HepG2 (cell line): ENCODE data around the gene IFIT2. TPM values are rescaled to one million over a fixed set of nuclear protein-coding genes. Genes with fewer than 3 reads are reported as not detected.
"Not testable (repeated sequence)": the region's sequence is repeated elsewhere in the genome, so short reads cannot be mapped to it uniquely, and the experiment has no call there.

ENCODE experiments used
- ATAC-seq: fragments of 200-7000 bp; cut with Tn5 transposase; 3 replicates; pipeline ENCODE4 v1.9.1; 2020; ENCODE audit warnings: mild to moderate bottlenecking, moderate library complexity
- BruUV-seq: library from RNA; stranded (reverse); fragments of 400-500 nt; replicated peaks from 2 replicates; lab custom pipeline; 2021; lab: Mats Ljungman, UMichigan
- CTCF ChIA-PET: fragments of 300-600 bp; formaldehyde crosslinking; extraction: SDS; loops from one replicate; lab custom pipeline; 2021; ENCODE audit warnings: low total read pairs, inconsistent platforms, low intra/inter-chr PET ratio; lab: Yijun Ruan, JAX
- POLR2A ChIA-PET: fragments of 350-600 bp; sonication (Branson Sonifier 250); formaldehyde crosslinking; loops from one replicate; lab custom pipeline; 2020; ENCODE audit warnings: antibody characterized with exemption, inconsistent platforms; lab: Yijun Ruan, JAX
- DNase-seq: peaks from one replicate; pipeline ENCODE4 v3.0.0-alpha.2; 2015; ENCODE audit warnings: low spot score
- FAIRE-seq: peaks from 3 replicates; lab custom pipeline; 2011; peaks lifted over from hg19 to GRCh38; lab: Jason Lieb, UNC
- H2AFZ ChIP-seq: one replicate; pipeline ENCODE4 v1.6.1; 2011; ENCODE audit warnings: low read length, inconsistent platforms
- H3K27ac ChIP-seq: fragments of 300-600 bp; 3 replicates; pipeline ENCODE4 v1.8.0; 2011; ENCODE audit warnings: mixed run types, mild to moderate bottlenecking, mixed read lengths, low read length, inconsistent platforms; ENCODE audit not compliant: insufficient read depth; ENCODE audit errors: extremely low read length
- H3K27me3 ChIP-seq, 2 experiments: fragments of 200-600 bp in 1 of 2; 2 replicates in 1 of 2; 3 replicates in 1 of 2; pipeline versions ENCODE4 v1.6.0 to v1.8.0; 2011; ENCODE audit warnings: low read length in 2 of 2, mild to moderate bottlenecking in 2 of 2, moderate library complexity in 2 of 2, inconsistent platforms in 1 of 2; ENCODE audit not compliant: insufficient read depth in 2 of 2, control insufficient read depth in 1 of 2
- H3K36me3 ChIP-seq, 2 experiments: fragments of 200-600 bp in 1 of 2; replicated peaks in 1 of 2; 2 replicates in 1 of 2; 3 replicates in 1 of 2; pipeline versions ENCODE4 v1.5.1 to v1.8.0; 2011; ENCODE audit warnings: low read length in 2 of 2, inconsistent platforms in 1 of 2; ENCODE audit not compliant: insufficient read depth in 2 of 2, control insufficient read depth in 1 of 2
- H3K4me1 ChIP-seq: 2 replicates; pipeline ENCODE4 v1.5.1; 2012; ENCODE audit warnings: low read length, inconsistent platforms; ENCODE audit not compliant: insufficient read depth
- H3K4me2 ChIP-seq: 2 replicates; pipeline ENCODE4 v1.6.0; 2011; ENCODE audit warnings: low read depth, low read length, inconsistent platforms
- H3K4me3 ChIP-seq, 3 experiments: fragments of 200-600 bp in 1 of 3; sonication (generic), shearing (Covaris generic) in 1 of 3; replicated peaks in 1 of 3; 2 replicates each; pipeline ENCODE4 v1.5.1; 2011 to 2016; ENCODE audit warnings: low read length in 3 of 3, inconsistent platforms in 2 of 3, low read depth in 2 of 3, mild to moderate bottlenecking in 2 of 3, control low read depth in 1 of 3, mixed read lengths in 1 of 3; ENCODE audit not compliant: insufficient read depth in 1 of 3
- H3K79me2 ChIP-seq: one replicate; pipeline ENCODE4 v1.6.1; 2011; ENCODE audit warnings: low read length, inconsistent platforms; ENCODE audit not compliant: insufficient read depth
- H3K9ac ChIP-seq: 2 replicates; pipeline ENCODE4 v1.6.0; 2011; ENCODE audit warnings: mild to moderate bottlenecking, low read depth, low read length, inconsistent platforms; ENCODE audit not compliant: insufficient read depth
- H3K9me3 ChIP-seq: 2 replicates; pipeline ENCODE4 v1.5.1; 2012; ENCODE audit warnings: mild to moderate bottlenecking, low read length
- H4K20me1 ChIP-seq: 2 replicates; pipeline ENCODE4 v1.6.0; 2011; ENCODE audit warnings: inconsistent platforms, mild to moderate bottlenecking, low read length, moderate library complexity; ENCODE audit not compliant: insufficient read depth
- ZFP82 ChIP-seq: sonication (generic); formaldehyde crosslinking; IDR thresholded peaks from 2 replicates; pipeline ENCODE4 v1.5.1; 2020; ENCODE audit warnings: mild to moderate bottlenecking, missing genetic modification reagents, borderline replicate concordance
- ZNF121 ChIP-seq: sonication (generic); formaldehyde crosslinking; IDR thresholded peaks from 2 replicates; pipeline ENCODE4 v1.5.0; 2020; ENCODE audit warnings: mild to moderate bottlenecking, missing genetic modification reagents
- ZNF747 ChIP-seq: sonication (generic); formaldehyde crosslinking; IDR thresholded peaks from 2 replicates; pipeline ENCODE4 v1.8.1; 2023; ENCODE audit warnings: missing genetic modification reagents, mild to moderate bottlenecking, borderline replicate concordance
- WGBS: methylation state at CpG from one replicate; pipeline ENCODE4 v1.1.6; 2017; ENCODE audit warnings: low lambda C conversion rate; 5-methylcytosine and 5-hydroxymethylcytosine counted together
- in situ Hi-C: cut with HindIII; loops from 2 replicates; pipeline ENCODE4 v1.10.0; 2017; ENCODE audit warnings: low pct_unique_long_range_greater_than_20kb; ENCODE audit not compliant: extremely low pct_ligation_motif_present
- intact Hi-C: fragments of 100-400 bp; cut with micrococcal nuclease; formaldehyde crosslinking; loops from one replicate; pipeline ENCODE4 v1.10.0; 2022; ENCODE audit not compliant: unreplicated experiment
- polyA plus RNA-seq, 8 experiments: library from polyadenylated mRNA; depleted of rRNA in 3 of 8; stranded (reverse) in 7 of 8; unstranded in 1 of 8; fragments of >200 nt; fragmentation: Illumina TruSeq in 4 of 8; extraction: Trizol in 4 of 8; gene quantifications; 2 replicates each; pipeline versions ENCODE4 v1.2.1 to v1.2.3, GENCODE V29; 2011 to 2016; ENCODE audit warnings: low read depth in 4 of 8, missing spikeins in 1 of 8, mixed read lengths in 1 of 8; ENCODE audit not compliant: insufficient read depth in 1 of 8
- total RNA-seq, 5 experiments: library from RNA; depleted of rRNA; stranded (reverse); fragments of >200 nt; fragmentation: Illumina TruSeq; extraction: Trizol; gene quantifications; 2 replicates each; pipeline ENCODE4 v1.2.3, GENCODE V29; 2016; ENCODE audit warnings: low read depth in 1 of 5
- TF ChIP-seq, protein P1 (sequence below): sonication (generic); formaldehyde crosslinking; IDR thresholded peaks from 2 replicates; pipeline ENCODE4 v1.8.1; 2023; ENCODE audit warnings: mild to moderate bottlenecking, inconsistent platforms, moderate library complexity, missing genetic modification reagents, borderline replicate concordance
- TF ChIP-seq, protein P2 (sequence below): sonication (generic); formaldehyde crosslinking; IDR thresholded peaks from 2 replicates; pipeline ENCODE4 v1.5.1; 2020; ENCODE audit warnings: mild to moderate bottlenecking, missing genetic modification reagents, moderate library complexity

IFIT2 gene
- total and polyA plus RNA-seq, 2 of the 13 experiments (the other 11 are each of a cell fraction or from before 2014, with no cell fraction given): 0.04 to 0.15 TPM

GRCh38 chr10:89331487-89332122, 29.8 kb downstream of the IFIT2 start:
- H3K79me2 ChIP-seq, CTCF ChIA-PET, FAIRE-seq, BruUV-seq, H4K20me1 ChIP-seq, H3K9me3 ChIP-seq, H2AFZ ChIP-seq, ATAC-seq, intact Hi-C loops, DNase-seq, in situ Hi-C loops, H3K27me3 ChIP-seq, H3K36me3 ChIP-seq: not testable (repeated sequence)
- Histone ChIP-seq H3K27ac (peak overlapping the region; percentile 58), H3K4me1 (peaks cover 59% of the 10 kb centered on the region), H3K9ac (peak overlapping the region; percentile 45), H3K4me2 (peak overlapping the region; percentile 69), H3K4me3 (peak overlapping the region in 2 of 3 experiments; percentile 42 to 55; a peak in 3 of 6 replicates)
- POLR2A ChIA-PET: interaction anchor here (1.2 to 1.7 kb wide), 4 partner anchors 15 to 315 kb away, joined by 3 to 8 read pairs (median 4); no protein-coding TSS in a partner anchor
- TF ChIP-seq, protein P1, sequence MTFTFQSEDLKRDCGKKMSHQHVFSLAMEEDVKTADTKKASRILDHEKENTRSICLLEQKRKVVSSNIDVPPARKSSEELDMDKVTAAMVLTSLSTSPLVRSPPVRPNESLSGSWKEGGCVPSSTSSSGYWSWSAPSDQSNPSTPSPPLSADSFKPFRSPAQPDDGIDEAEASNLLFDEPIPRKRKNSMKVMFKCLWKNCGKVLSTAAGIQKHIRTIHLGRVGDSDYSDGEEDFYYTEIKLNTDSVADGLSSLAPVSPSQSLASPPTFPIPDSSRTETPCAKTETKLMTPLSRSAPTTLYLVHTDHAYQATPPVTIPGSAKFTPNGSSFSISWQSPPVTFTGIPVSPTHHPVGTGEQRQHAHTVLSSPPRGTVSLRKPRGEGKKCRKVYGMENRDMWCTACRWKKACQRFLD (CRISPR knock-in tag): 0 out of 2 replicates have a peak, but pooled peaks have one; percentile 72
- TF ChIP-seq, protein P2, sequence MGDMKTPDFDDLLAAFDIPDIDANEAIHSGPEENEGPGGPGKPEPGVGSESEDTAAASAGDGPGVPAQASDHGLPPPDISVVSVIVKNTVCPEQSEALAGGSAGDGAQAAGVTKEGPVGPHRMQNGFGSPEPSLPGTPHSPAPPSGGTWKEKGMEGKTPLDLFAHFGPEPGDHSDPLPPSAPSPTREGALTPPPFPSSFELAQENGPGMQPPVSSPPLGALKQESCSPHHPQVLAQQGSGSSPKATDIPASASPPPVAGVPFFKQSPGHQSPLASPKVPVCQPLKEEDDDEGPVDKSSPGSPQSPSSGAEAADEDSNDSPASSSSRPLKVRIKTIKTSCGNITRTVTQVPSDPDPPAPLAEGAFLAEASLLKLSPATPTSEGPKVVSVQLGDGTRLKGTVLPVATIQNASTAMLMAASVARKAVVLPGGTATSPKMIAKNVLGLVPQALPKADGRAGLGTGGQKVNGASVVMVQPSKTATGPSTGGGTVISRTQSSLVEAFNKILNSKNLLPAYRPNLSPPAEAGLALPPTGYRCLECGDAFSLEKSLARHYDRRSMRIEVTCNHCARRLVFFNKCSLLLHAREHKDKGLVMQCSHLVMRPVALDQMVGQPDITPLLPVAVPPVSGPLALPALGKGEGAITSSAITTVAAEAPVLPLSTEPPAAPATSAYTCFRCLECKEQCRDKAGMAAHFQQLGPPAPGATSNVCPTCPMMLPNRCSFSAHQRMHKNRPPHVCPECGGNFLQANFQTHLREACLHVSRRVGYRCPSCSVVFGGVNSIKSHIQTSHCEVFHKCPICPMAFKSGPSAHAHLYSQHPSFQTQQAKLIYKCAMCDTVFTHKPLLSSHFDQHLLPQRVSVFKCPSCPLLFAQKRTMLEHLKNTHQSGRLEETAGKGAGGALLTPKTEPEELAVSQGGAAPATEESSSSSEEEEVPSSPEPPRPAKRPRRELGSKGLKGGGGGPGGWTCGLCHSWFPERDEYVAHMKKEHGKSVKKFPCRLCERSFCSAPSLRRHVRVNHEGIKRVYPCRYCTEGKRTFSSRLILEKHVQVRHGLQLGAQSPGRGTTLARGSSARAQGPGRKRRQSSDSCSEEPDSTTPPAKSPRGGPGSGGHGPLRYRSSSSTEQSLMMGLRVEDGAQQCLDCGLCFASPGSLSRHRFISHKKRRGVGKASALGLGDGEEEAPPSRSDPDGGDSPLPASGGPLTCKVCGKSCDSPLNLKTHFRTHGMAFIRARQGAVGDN (CRISPR knock-in tag): 0 out of 2 replicates have a peak, but pooled peaks have one; percentile 17
- TF ChIP-seq ZNF747 (CRISPR knock-in tag) (0 out of 2 replicates have a peak, but pooled peaks have one; percentile 32), ZFP82 (CRISPR knock-in tag) (peak; percentile 65; the same call in 1 of the 2 replicates), ZNF121 (CRISPR knock-in tag) (peak; percentile 88)
- WGBS: 65% methylated on average over 14 of the region's 14 CpGs
